AG04449 (cell line): ENCODE measurements around the gene MYRIP.

ENCODE experiments used
- CTCF ChIA-PET: fragments of 350-600 bp; formaldehyde crosslinking; extraction: SDS; loops from one replicate; lab custom pipeline; 2021; ENCODE audit warnings: antibody characterized with exemption; lab: Yijun Ruan, JAX
- POLR2A ChIA-PET: fragments of 400-600, 350-600 bp; formaldehyde crosslinking; extraction: SDS; loops from one replicate; lab custom pipeline; 2020; ENCODE audit warnings: antibody characterized with exemption, inconsistent platforms; lab: Yijun Ruan, JAX
- DNase-seq: peaks from one replicate; pipeline ENCODE4 v3.0.0-alpha.2; 2010; ENCODE audit warnings: low read depth, low spot score
- H3K4me3 ChIP-seq: 2 replicates; pipeline ENCODE4 v1.5.1; 2011; ENCODE audit warnings: low read depth, mild to moderate bottlenecking, control low read depth, low read length
- CTCF ChIP-seq: IDR thresholded peaks from one replicate; pipeline ENCODE4 v1.5.1; 2011; ENCODE audit warnings: mild to moderate bottlenecking, moderate library complexity, low read length, control low read depth, inconsistent platforms; ENCODE audit not compliant: insufficient read depth; ENCODE audit errors: missing control alignments

Gene MYRIP

DNA sequence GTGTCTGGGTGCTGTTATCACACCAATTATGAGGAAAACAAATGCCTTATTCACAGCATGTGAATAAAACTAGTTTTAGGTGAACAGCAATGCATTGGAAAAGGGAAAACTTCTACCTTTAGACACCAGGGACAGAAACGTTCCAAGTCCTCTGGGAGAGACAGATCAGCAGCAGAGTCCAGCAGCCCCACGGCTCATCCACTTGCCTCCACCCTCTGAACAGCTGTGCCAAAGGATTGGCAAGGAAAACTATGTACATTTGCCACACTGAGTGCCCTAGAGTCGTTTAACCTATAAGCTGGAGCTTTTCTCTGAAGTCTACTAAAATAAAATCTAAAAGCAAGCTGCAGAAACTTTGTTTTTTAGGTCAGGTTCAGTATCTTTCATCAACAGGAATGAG is 392.4 kb downstream of the MYRIP start:
- ChIA-PET CTCF (interaction anchor here (5.1 kb wide), 1 partner anchor 9 kb away, joined by 24 read pairs; no protein-coding TSS in a partner anchor), POLR2A (no interaction called here)
- DNase-seq, result no peak
- H3K4me3 ChIP-seq, result no peak overlapping the region
- TF ChIP-seq CTCF, result no peak

GRCh38 chr3:40206522-40206921 is 397.1 kb downstream of the MYRIP start:
- CTCF ChIA-PET, result interaction anchor here (1.1 kb wide), 1 partner anchor 15 kb away, joined by 3 read pairs; no protein-coding TSS in a partner anchor
- no peak for DNase-seq
- no peak for TF ChIP-seq CTCF
- POLR2A ChIA-PET, result no interaction called here
- no peak overlapping the region for H3K4me3 ChIP-seq

DNA sequence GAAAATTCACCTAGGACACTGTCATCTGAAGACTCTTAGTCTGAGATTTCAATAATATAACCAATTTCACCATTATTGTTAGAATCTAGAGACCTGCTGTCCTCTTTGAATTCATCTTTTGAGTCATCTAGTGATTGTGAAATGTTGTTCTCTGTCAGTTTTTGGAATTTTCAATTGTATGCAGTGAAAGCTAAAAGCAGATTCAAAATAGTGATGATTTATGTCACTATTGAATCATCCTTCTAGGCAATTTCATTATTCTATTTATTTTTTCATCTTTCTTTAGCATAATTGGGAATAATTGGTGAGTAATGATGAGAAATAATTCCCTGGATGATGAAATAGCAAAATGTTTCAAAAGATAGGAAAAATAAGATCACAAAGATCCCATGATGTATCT is 398.4 kb downstream of the MYRIP start:
- no peak for TF ChIP-seq CTCF
- DNase-seq, result no peak
- CTCF ChIA-PET, result interaction anchor here (1.1 kb wide), 1 partner anchor 16 kb away, joined by 3 read pairs; no protein-coding TSS in a partner anchor
- POLR2A ChIA-PET, result no interaction called here
- H3K4me3 ChIP-seq, result no peak overlapping the region

DNA sequence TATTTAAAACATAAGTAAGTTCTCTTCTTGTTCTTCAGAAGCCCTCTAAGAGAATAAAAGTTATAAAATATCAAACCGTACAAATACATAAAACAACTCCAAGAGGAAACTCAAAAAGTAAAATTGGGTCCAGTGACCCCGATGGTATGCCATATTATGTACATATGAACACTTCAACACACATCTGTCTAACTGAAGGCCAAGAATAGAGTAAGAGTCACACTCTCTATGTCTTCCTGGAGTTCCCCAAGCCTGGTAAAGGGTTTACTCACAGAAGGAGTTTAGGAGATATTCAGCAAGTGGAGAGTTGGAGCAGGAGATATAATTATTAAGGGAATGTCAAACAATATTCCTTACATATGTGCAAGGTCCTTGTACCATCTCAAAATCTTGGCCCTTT is 398.8 kb downstream of the MYRIP start:
- DNase-seq, result no peak
- POLR2A ChIA-PET, result no interaction called here
- H3K4me3 ChIP-seq, result no peak overlapping the region
- TF ChIP-seq CTCF, result no peak
- CTCF ChIA-PET, result no interaction called here

GRCh38 chr3:40211579-40211978 is 402.2 kb downstream of the MYRIP start:
- no peak for DNase-seq
- ChIA-PET CTCF (interaction anchor here (1.3 to 1.4 kb wide), 2 partner anchors 21 to 32 kb away, joined by 4 to 7 read pairs; no protein-coding TSS in a partner anchor), POLR2A (no interaction called here)
- H3K4me3 ChIP-seq, result no peak overlapping the region
- TF ChIP-seq CTCF, result no peak

DNA sequence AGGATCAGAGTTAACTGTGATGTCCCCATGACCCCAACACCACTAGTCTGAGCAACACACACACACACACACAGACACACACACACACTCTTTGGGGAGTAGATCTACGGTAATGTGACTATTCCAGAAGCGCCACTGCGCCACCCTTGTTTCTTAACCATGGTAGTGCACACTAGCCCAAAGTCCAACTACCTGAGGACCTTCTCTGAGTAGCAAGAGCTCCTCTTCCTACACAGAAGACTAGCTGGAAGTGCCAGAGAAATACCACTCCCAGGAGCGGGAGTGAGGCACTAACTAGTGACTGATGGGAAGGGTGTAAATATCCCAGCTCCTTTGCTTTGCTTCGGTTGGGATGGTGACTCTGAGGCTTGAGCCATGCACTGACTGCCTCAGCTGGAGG is 404.1 kb downstream of the MYRIP start:
- TF ChIP-seq CTCF, result no peak
- CTCF ChIA-PET, result no interaction called here
- no peak overlapping the region for H3K4me3 ChIP-seq
- POLR2A ChIA-PET, result no interaction called here
- DNase-seq, result no peak
